8988T (cell line): ENCODE data around the gene SLC22A8.
"Not testable (repeated sequence)": the region's sequence is repeated elsewhere in the genome, so short reads cannot be mapped to it uniquely, and the experiment has no call there.

Experiments used
- DNase-seq: peaks from one replicate; pipeline ENCODE4 v3.0.0; 2011

The SLC22A8 gene

DNA sequence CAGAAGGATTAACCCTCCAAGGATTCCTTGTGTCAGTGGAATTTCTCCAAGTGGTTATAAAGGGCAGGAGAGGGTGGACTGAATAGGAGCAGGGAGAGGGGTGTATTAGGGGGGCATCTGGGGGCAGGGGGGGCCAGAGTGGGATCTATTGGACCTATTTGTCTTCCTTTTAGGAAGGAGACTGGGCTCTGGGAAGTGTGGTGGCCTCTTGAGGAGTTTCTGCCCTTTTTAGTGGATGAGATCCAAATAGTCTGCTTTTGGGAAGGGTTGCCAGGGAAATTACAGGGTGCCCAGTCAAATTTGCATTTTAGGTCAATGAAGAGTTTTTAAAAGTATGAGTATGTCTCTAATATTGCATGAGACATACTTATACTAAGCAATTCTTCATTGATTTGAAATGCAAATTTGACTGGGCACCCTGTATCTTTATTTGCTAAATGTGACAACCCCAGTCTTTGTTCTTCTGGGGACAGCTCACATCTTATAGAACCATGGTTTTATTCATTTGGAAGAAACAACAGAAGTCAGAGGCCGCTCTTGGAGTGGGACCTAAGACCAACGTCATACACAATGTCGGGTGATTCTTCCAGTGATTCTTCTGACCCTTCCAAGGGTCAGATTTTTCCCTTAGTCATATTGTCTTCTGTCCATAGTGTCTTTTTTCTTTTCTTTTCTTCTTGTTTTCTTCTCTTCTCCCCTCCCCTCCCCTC, 30.4 kb downstream of the SLC22A8 start:
- no peak for DNase-seq

DNA sequence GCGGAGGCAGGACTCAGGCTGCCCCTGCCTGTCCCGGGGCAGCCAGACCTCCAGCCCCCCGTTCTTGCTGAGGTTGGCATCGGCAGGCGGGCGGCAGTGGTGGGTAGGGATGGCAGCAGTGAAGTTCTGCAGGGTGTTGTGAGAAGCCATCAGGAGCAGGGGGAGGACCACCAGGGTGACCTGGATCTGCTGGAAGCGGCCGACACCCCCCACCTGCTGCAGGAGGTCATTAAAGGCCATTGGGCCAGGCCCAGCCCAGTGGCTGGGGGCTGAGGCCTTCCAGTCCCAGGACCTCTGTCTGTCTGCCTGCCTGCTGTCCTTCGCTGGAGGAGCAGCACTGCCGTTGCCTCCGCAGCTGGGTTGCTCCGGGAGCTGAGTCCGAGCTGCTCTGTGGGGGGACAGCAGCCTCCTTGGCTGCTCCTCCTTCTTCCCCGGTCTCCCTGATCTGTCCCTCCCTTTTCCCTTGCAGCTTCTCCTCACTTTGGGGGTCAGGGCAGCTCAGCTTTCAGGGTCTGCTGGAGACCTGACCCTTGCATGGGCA, 31.1 kb downstream of the SLC22A8 start, which contains the start of gene SLC22A6:
SLC22A6 (minus strand) TSS at position 517 of the 541 bp plus-strand sequence; CDS start at position 240, 277 bp downstream.
- no peak for DNase-seq

GRCh38 chr11:62983536-62984199, 32.0 kb downstream of the SLC22A8 start:
- no peak for DNase-seq

- no peak for DNase-seq
Observed at GRCh38 chr11:62981743-62982142, 33.9 kb downstream of the SLC22A8 start.

DNA sequence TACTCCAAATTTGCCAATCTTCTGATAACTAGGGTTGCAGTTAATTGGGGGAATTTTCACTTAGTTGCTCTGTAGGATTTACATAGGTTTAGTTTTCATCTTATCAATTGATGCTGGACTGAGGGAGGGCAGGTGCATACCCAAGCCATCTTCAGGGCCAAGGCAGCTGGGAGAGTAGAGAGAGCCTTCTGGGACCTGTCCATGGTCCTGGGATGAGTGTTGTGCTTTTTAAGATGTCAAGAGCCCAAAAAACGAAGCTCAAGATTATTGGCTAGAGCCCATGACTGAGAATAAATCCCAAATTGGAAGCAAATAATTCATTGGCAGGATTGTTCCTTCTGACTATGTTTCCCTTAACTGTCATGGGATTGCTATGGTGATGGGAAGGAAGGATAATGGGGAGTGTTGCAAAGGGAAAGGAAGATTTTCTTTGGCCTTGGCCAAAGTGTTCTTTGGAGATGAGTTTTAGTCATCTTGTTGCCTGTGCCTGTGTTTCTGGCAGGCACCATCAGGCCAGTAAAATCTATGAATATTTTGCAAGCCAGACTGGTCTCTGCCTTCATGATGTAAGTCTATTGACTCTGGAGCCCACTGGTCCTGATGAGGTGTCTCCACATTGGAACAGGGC, 35.4 kb downstream of the SLC22A8 start:
- no peak for DNase-seq

- DNase-seq = no peak
Observed at GRCh38 chr11:62976109-62976508, 39.5 kb downstream of the SLC22A8 start.

GRCh38 chr11:62974848-62975522, 40.7 kb downstream of the SLC22A8 start:
- peak; percentile 72 for DNase-seq

- DNase-seq = no peak
Observed at GRCh38 chr11:62965574-62965973, 50.1 kb downstream of the SLC22A8 start.

GRCh38 chr11:62962391-62962790, 53.2 kb downstream of the SLC22A8 start:
- DNase-seq = no peak

GRCh38 chr11:62961017-62961570, 54.5 kb downstream of the SLC22A8 start:
- DNase-seq = no peak

GRCh38 chr11:62959422-62959980, 56.1 kb downstream of the SLC22A8 start:
- DNase-seq = no peak

GRCh38 chr11:62958547-62959421, 56.9 kb downstream of the SLC22A8 start:
- DNase-seq = no peak

DNA sequence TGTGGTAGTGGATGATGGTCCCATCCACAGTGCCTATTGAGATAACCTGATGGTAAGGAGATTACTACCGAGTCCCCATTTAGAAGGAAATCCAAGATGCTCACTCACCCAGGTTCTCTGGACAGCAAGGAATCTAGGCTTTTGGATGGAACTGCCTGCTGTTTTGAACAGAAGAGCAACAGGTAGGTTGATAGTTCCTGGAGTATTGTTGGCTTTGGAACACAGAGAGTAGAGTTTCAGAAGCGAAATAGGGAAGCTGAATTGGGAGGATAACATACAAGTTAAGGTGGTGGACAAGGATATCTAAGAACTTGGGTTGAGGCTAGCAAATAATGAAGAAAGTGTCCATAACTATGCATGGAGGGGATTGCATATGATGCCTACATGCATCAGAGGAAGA, 58.5 kb downstream of the SLC22A8 start:
- no peak for DNase-seq

DNA sequence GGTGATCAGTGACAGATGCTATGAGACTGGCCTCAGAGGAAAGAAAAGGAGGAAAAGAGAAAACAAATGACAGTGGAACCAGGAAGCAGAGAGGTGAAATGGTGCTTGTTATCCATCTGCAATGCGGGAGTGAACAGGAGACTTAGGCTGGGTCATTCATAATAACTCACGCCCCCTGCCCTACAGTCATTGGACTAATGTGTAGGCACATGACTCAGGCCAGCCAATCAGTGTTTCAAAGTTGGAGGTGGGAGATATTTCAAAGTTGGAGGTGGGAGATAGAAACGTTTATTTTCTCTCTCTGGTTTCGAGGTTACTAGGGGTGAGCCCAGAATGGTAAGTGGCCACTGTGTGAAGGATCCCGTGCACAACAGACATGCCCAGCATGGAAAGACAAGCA, 61.2 kb downstream of the SLC22A8 start:
- DNase-seq = no peak

DNA sequence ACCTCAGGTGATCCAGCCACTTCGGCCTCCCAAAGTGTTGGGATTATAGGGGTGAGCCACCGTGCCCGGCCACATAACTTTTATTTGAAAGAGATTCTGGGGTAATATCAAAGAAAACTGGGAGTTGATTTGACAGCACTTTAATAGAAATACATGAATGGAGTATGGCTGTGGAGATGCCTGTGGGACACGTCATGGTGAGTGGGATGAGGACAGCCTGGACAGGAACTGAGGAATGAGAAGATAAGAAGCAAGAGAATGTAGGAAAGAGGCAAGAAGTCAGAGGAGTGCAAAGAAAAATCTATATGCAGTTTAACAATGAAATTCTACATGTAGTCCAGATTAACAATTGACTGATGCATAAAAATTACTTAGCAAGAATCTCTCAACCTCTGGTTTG, 61.8 kb downstream of the SLC22A8 start:
- no peak for DNase-seq

GRCh38 chr11:62948765-62949320, 66.8 kb downstream of the SLC22A8 start:
- no peak for DNase-seq

GRCh38 chr11:62945538-62945937, 70.1 kb downstream of the SLC22A8 start:
- DNase-seq = not testable (repeated sequence)
